Measurements from ENCODE around the gene MMS22L.

MMS22L gene

GRCh38 chr6:97282726-97283617 lies at the start of gene MMS22L:
TSS of gene MMS22L (minus strand) at chr6:97283216. CDS start at chr6:97282477, 739 bp downstream.
- DNase-seq = peak; percentile 92

GRCh38 chr6:97322811-97323210 lies 39.8 kb upstream of the MMS22L start:
- no peak for DNase-seq

GRCh38 chr6:97322226-97322625 lies 39.2 kb upstream of the MMS22L start:
- DNase-seq = no peak

DNA sequence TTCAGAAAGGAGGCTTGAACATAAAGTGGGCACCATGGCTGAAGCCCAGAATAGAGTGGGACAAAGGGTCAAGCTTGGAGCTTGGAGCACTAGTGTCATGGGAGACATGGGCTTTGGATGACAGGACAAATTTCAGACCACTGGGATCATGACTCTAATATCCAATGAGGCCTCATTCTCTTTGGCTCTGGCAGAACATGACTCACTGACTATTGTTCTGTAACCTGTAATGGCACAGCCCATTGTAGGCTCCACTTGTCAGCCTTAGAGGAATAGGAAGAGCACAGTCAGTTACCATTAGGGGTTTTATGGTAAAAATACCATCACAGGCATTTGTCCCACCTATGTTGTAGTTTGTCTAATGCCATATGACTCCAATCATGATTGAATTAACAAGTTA lies 34.0 kb upstream of the MMS22L start:
- DNase-seq = no peak

- no peak for DNase-seq
Observed at GRCh38 chr6:97312241-97312640, 29.2 kb upstream of the MMS22L start.

DNA sequence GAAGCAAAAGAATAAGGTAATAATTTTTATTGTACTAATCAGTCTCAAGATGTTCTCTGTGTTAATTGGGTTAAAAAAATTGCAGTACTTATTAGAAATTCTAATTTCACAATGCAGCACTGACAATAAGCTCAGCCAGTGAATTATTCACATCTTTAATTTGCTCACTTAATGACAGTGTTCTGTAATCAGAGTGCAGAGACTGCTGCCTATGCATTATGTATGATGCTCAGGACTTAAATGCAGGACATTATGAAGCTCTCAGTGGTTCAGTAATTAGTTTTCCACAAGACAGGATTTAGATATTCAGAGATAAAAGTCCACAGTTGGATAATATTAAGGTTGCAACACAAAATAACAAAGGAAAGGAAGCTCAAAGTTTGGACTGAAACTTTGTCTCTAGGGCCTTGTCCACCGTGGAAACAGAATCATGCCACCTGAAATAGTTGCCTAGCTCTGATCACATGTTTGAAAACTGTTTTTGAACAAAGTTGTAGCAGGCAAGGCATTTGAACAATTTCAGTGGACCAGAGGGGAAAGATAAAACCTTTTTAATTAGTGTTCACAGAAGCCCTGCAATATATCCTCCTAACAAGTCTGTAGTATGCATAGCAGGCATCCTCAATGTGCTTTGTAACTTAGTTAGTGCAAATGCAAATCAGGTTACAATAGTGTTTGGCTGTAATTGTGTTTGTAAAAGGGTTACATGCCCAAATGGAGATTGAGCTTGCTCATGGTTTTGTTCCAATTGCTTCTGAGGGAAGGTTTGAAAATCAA lies 23.7 kb upstream of the MMS22L start:
- DNase-seq = no peak

GRCh38 chr6:97305414-97306066 lies 22.5 kb upstream of the MMS22L start:
- no peak for DNase-seq

- DNase-seq = no peak
Observed at GRCh38 chr6:97304701-97305100, 21.7 kb upstream of the MMS22L start.

GRCh38 chr6:97294451-97294850 lies 11.4 kb upstream of the MMS22L start:
- no peak for DNase-seq

- no peak for DNase-seq
Observed at GRCh38 chr6:97293198-97293696, 10.2 kb upstream of the MMS22L start.

DNA sequence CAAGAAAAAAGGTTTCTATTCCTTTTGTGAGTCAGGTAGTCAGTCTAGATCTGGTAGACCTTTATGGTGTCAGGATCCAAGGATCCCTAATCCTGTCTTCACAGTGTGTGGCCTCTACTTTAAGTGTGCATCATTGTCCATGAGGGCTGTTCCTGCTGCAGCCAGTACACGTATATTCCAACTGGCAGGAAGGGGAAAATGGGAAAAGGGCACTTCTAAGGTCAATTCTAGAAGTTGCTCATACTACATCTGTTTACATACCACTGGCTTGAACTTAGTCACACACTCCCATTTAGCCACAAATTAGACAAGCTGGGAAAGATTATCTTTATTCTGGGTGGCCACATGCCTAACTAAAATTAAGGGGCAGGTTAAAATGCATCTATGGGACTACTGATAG lies 9.7 kb upstream of the MMS22L start:
- no peak for DNase-seq

- no peak for DNase-seq
Observed at GRCh38 chr6:97291896-97292295, 8.9 kb upstream of the MMS22L start.

- no peak for DNase-seq
Observed at GRCh38 chr6:97289332-97289731, 6.3 kb upstream of the MMS22L start.

GRCh38 chr6:97288188-97288587 lies 5.2 kb upstream of the MMS22L start:
- no peak for DNase-seq

DNA sequence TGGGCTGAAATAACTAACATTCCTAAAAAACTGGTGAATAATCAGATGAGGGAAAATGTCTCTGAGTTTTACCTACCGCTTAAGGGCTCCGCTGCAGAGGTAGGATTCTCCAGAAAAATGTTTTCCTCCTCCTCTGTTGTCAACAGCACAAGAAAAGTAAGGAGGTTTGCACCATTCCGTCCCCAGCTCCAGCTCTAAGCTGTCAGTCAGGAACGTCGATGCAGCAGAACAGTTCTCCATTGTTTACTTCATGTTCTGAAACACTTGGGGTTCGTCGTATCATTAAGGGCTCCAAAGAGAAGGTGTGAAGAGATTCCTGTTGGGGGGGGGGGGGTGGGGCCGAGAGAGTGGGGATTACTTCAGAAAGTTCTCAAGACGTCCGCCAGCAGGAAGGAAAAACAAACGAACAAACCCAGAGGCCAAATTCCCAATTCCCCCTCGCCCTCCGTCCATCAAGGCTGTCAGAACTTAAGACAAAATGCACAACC lies 734 bp downstream of the MMS22L start:
- DNase-seq = no peak

GRCh38 chr6:97280766-97281165 lies 2.2 kb downstream of the MMS22L start:
- no peak for DNase-seq

- no peak for DNase-seq
Observed at GRCh38 chr6:97275804-97276203, 7.2 kb downstream of the MMS22L start.

DNA sequence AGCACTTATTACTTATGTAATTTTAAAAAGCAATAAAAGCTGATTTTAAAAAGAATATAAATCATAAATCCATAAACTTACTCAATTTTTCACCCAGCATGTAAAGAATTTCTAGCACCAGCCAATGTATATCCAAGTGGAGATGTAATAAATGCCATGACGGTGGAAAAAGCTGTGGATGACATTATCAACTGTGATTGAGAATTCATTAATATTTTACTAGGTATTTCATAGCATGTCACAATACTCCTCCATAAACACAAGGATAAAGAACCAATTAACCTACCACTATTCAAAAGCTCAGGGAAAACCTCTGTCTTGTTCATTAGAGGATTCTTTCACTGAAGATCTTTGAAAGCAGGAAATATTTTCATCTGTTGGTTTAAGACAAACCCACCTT lies 13.2 kb downstream of the MMS22L start:
- DNase-seq = no peak

- no peak for DNase-seq
Observed at GRCh38 chr6:97262676-97263075, 20.3 kb downstream of the MMS22L start.

DNA sequence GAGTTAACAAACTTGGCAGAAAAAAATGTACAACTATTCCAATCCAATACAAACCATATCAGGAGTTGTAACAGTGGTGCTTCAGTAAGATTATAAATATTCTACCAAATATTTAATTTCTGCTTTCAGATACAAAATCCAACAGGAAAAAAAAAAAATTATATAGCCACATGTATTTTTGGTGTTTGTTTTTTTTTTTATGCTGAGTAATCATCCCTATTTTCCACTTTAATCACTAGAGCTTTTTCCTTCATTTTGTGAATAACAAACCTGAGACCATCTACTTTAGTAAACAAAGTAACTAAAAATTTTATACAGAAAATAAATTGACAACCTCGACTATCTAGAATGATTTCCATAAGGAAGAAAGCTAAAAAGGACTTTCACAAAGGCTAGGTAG lies 36.2 kb downstream of the MMS22L start:
- DNase-seq = no peak

DNA sequence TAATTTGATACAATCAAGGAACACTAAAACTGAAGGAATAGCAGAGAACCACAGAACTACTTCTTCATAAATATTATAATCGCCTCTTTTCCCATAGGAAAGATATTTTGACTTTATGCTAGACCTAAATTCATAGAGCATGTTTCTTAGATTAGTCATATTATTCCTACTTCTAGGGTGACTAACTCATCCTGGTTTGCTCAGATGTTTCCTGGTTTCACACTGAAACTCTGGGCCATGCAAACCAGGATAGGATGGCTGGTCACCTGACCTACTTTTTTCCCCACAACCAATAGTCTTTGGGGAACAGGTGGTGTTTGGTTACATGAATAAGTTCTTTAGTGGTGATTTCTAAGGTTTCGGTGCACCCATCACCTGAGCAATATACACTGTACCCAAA lies 42.8 kb downstream of the MMS22L start:
- DNase-seq = no peak

GRCh38 chr6:97231911-97232310 lies 51.1 kb downstream of the MMS22L start:
- no peak for DNase-seq

- no peak for DNase-seq
Observed at GRCh38 chr6:97222903-97223302, 60.1 kb downstream of the MMS22L start.
